HEK293 (cell line): ENCODE data around the gene PTDSS2.

Experiments
- YY1 ChIP-seq: fragments of 450-650 bp; formaldehyde crosslinking; IDR thresholded peaks from 2 replicates; pipeline ENCODE4 v1.5.1; 2018; ENCODE audit warnings: missing biosample characterization, missing genetic modification characterization
- ZNF311 ChIP-seq: fragments of 450-650 bp; formaldehyde crosslinking; IDR thresholded peaks from 2 replicates; pipeline ENCODE4 v1.5.1; 2017; ENCODE audit warnings: missing biosample characterization, missing genetic modification characterization, borderline replicate concordance

DNA sequence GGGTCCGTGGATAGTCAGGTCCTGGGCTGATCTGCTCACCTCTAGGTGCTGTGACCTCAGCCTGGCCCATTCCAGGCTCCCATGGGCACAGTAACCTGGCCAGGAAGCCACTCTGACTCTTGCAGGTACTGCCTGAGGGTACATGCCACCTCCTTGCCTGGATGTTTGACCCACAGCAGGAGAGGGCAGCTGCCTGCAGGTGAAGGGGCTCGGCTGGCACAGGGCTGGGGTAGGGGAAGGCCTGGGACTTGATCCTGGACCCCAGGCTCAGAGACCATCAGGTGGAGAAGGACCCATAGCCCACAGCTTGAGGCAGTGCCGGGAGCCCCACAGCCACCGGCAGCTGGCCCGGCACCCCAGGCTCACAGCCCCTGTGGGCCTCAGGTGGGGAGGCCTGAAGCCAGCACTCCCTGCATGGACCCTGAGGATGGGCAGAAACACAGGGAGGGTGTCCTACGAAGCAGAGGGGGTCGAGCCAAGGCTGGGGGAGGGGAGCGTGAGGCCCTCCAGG lies 89.9 kb downstream of the PTDSS2 start:
- TF ChIP-seq YY1 (tag by site-specific recombination) (no peak), ZNF311 (tag by site-specific recombination) (no peak)
